IMR-90 (cell line): ENCODE measurements around the gene AKAP9. TPM values are rescaled to one million over a fixed set of nuclear protein-coding genes. Genes with fewer than 3 reads are reported as not detected.

Source experiments
- ATAC-seq: fragments of 200-7000 bp; cut with Tn5 transposase; 2 replicates; pipeline ENCODE4 v1.9.1; 2020; ENCODE audit warnings: low read depth, mild to moderate bottlenecking, moderate library complexity
- BruUV-seq: library from RNA; stranded (reverse); fragments of 400-500 nt; replicated peaks from 2 replicates; lab custom pipeline; 2021; lab: Mats Ljungman, UMichigan
- CTCF ChIA-PET: fragments of 300-600 bp; formaldehyde crosslinking; extraction: SDS; loops from one replicate; lab custom pipeline; 2021; ENCODE audit warnings: antibody characterized with exemption; lab: Yijun Ruan, JAX
- POLR2A ChIA-PET: fragments of 300-600 bp; sonication (Branson Sonifier 250); formaldehyde crosslinking; loops from one replicate; lab custom pipeline; 2022; ENCODE audit warnings: antibody characterized with exemption; ENCODE audit not compliant: unreplicated experiment; lab: Charles Lee
- DNase-seq: peaks from one replicate; pipeline ENCODE4 v3.0.0; 2013
- H2AFZ ChIP-seq: replicated peaks from 2 replicates; pipeline ENCODE3; 2013; ENCODE audit warnings: low read length, mild to moderate bottlenecking; ENCODE audit not compliant: poor library complexity
- H2AK5ac ChIP-seq: 2 replicates; pipeline ENCODE4 v1.6.1; 2013; ENCODE audit warnings: low read depth, low read length, inconsistent platforms
- H2AK9ac ChIP-seq: replicated peaks from 2 replicates; pipeline ENCODE3; 2013; ENCODE audit warnings: mild to moderate bottlenecking, low read depth, low read length, moderate library complexity; ENCODE audit not compliant: poor library complexity
- H2BK120ac ChIP-seq: 2 replicates; pipeline ENCODE4 v1.6.1; 2013; ENCODE audit warnings: low read depth, low read length, inconsistent platforms
- H2BK15ac ChIP-seq: 3 replicates; pipeline ENCODE4 v1.6.1; 2013; ENCODE audit warnings: low read depth, low read length, inconsistent platforms
- H2BK20ac ChIP-seq: 2 replicates; pipeline ENCODE4 v1.6.1; 2013; ENCODE audit warnings: low read depth, mild to moderate bottlenecking, inconsistent platforms, low read length, moderate library complexity
- H2BK5ac ChIP-seq: 2 replicates; pipeline ENCODE4 v1.6.1; 2013; ENCODE audit warnings: mild to moderate bottlenecking, low read depth, low read length, inconsistent platforms; ENCODE audit not compliant: poor library complexity, severe bottlenecking
- H3K14ac ChIP-seq: replicated peaks from 2 replicates; pipeline ENCODE4 v1.6.1; 2013; ENCODE audit warnings: low read depth, low read length, inconsistent platforms
- H3K18ac ChIP-seq: 2 replicates; pipeline ENCODE4 v1.6.1; 2013; ENCODE audit warnings: low read depth, low read length, control low read depth
- H3K23ac ChIP-seq: 2 replicates; pipeline ENCODE4 v1.6.1; 2013; ENCODE audit warnings: low read depth, low read length, inconsistent platforms
- H3K27ac ChIP-seq: 2 replicates; pipeline ENCODE4 v1.5.1; 2013; ENCODE audit warnings: mild to moderate bottlenecking, control low read depth, low read length; ENCODE audit not compliant: insufficient read depth
- H3K27me3 ChIP-seq: 2 replicates; pipeline ENCODE4 v1.6.1; 2013; ENCODE audit warnings: low read length; ENCODE audit not compliant: control insufficient read depth, insufficient read depth
- H3K36me3 ChIP-seq: 2 replicates; pipeline ENCODE4 v1.6.1; 2013; ENCODE audit warnings: low read length, mixed read lengths; ENCODE audit not compliant: control insufficient read depth, insufficient read depth
- H3K4ac ChIP-seq: 2 replicates; pipeline ENCODE4 v1.6.1; 2013; ENCODE audit warnings: low read depth, low read length, inconsistent platforms
- H3K4me1 ChIP-seq: 2 replicates; pipeline ENCODE4 v1.6.1; 2013; ENCODE audit warnings: low read length, mixed read lengths; ENCODE audit not compliant: control insufficient read depth, insufficient read depth
- H3K4me2 ChIP-seq: 2 replicates; pipeline ENCODE4 v1.6.1; 2013; ENCODE audit warnings: low read depth, mild to moderate bottlenecking, control low read depth, low read length, moderate library complexity
- H3K4me3 ChIP-seq: 2 replicates; pipeline ENCODE4 v1.5.1; 2013; ENCODE audit warnings: low read depth, mild to moderate bottlenecking, control low read depth, low read length, moderate library complexity; ENCODE audit not compliant: insufficient read depth
- H3K56ac ChIP-seq: 2 replicates; pipeline ENCODE4 v1.6.1; 2013; ENCODE audit warnings: low read length, inconsistent platforms; ENCODE audit not compliant: insufficient read depth; ENCODE audit errors: extremely low read depth
- H3K79me1 ChIP-seq, 2 experiments: 2 replicates each; pipeline ENCODE4 v1.6.1; 2013; ENCODE audit warnings: low read length in 2 of 2, inconsistent platforms in 1 of 2, low read depth in 1 of 2
- H3K9ac ChIP-seq: 2 replicates; pipeline ENCODE4 v1.6.1; 2013; ENCODE audit warnings: low read depth, low read length, control low read depth
- H3K9me1 ChIP-seq: 2 replicates; pipeline ENCODE4 v1.6.1; 2013; ENCODE audit warnings: low read length, inconsistent platforms; ENCODE audit not compliant: insufficient read depth
- H3K9me3 ChIP-seq: 2 replicates; pipeline ENCODE4 v1.6.1; 2013; ENCODE audit warnings: low read length; ENCODE audit not compliant: control insufficient read depth, insufficient read depth
- H4K20me1 ChIP-seq: 2 replicates; pipeline ENCODE4 v1.6.1; 2013; ENCODE audit warnings: low read length, inconsistent platforms; ENCODE audit not compliant: insufficient read depth
- H4K5ac ChIP-seq: 2 replicates; pipeline ENCODE4 v1.6.1; 2013; ENCODE audit warnings: mild to moderate bottlenecking, low read depth, low read length, control low read depth
- H4K8ac ChIP-seq, 2 experiments: 2 replicates each; pipeline ENCODE4 v1.6.1; 2013; ENCODE audit warnings: low read depth in 2 of 2, low read length in 2 of 2, control low read depth in 1 of 2, inconsistent platforms in 1 of 2
- H4K91ac ChIP-seq: 2 replicates; pipeline ENCODE4 v1.6.1; 2013; ENCODE audit warnings: low read depth, low read length, inconsistent platforms; ENCODE audit not compliant: insufficient read depth
- BHLHE40 ChIP-seq: fragments of 150-350 bp; IDR thresholded peaks from 2 replicates; pipeline ENCODE4 v1.6.1; 2016; ENCODE audit warnings: mild to moderate bottlenecking, low read depth, low read length
- CHD1 ChIP-seq: IDR thresholded peaks from 2 replicates; pipeline ENCODE4 v1.6.1; 2012; ENCODE audit warnings: low read depth, low read length, improper control_type of control experiment
- CTCF ChIP-seq: conservative IDR thresholded peaks from 2 replicates; pipeline ENCODE4 v1.5.1; 2012; ENCODE audit warnings: mild to moderate bottlenecking, low read depth, low read length, improper control_type of control experiment
- FOS ChIP-seq: fragments of 150-350 bp; IDR thresholded peaks from 2 replicates; pipeline ENCODE4 v1.6.1; 2016; ENCODE audit warnings: low read depth, low read length
- MAFK ChIP-seq: IDR thresholded peaks from 2 replicates; pipeline ENCODE4 v1.6.1; 2012; ENCODE audit warnings: low read depth, low read length, improper control_type of control experiment
- MAZ ChIP-seq: IDR thresholded peaks from 2 replicates; pipeline ENCODE4 v1.6.1; 2012; ENCODE audit warnings: low read depth, mild to moderate bottlenecking, low read length, improper control_type of control experiment, moderate library complexity, borderline replicate concordance
- MXI1 ChIP-seq: IDR thresholded peaks from 2 replicates; pipeline ENCODE4 v1.6.1; 2012; ENCODE audit warnings: low read depth, mild to moderate bottlenecking, low read length, moderate library complexity, borderline replicate concordance
- NFE2L2 ChIP-seq: fragments of 150-350 bp; IDR thresholded peaks from 2 replicates; pipeline ENCODE4 v1.6.1; 2016; ENCODE audit warnings: low read depth, mild to moderate bottlenecking, low read length
- RCOR1 ChIP-seq: IDR thresholded peaks from 2 replicates; pipeline ENCODE4 v1.6.1; 2012; ENCODE audit warnings: mild to moderate bottlenecking, low read length, improper control_type of control experiment; ENCODE audit not compliant: insufficient replicate concordance
- RFX5 ChIP-seq: IDR thresholded peaks from 2 replicates; pipeline ENCODE4 v1.8.0; 2012; ENCODE audit warnings: low read depth, mild to moderate bottlenecking, low read length, moderate library complexity
- WGBS, 2 experiments: methylation state at CpG; one replicate each; pipeline versions ENCODE4 v1.1.5 to v1.1.7; 2013; ENCODE audit warnings: missing lambda C conversion rate in 2 of 2; ENCODE audit not compliant: insufficient read length in 1 of 2; ENCODE audit errors: extremely low coverage in 2 of 2; 5-methylcytosine and 5-hydroxymethylcytosine counted together
- dilution Hi-C: fragments of 300-500 bp; cut with HindIII; formaldehyde crosslinking; loops from one replicate; pipeline ENCODE4 v1.14.3; 2018; ENCODE audit warnings: low sequenced_read_pairs; ENCODE audit not compliant: unreplicated experiment
- in situ Hi-C: fragments of 300-500 bp; cut with MboI; formaldehyde crosslinking; loops from 3 replicates; pipeline ENCODE4 v1.14.3; 2019; ENCODE audit warnings: low sequenced_read_pairs, inconsistent platforms, mixed read lengths
- intact Hi-C: fragments of 100-400 bp; cut with micrococcal nuclease; formaldehyde crosslinking; loops from 2 replicates; pipeline ENCODE4 v1.10.0; 2022
- polyA plus RNA-seq, 3 experiments: library from polyadenylated mRNA; depleted of rRNA; stranded (reverse); fragments of >200 nt; gene quantifications; 2 replicates each; pipeline ENCODE4 v1.2.3, GENCODE V29; 2012; ENCODE audit warnings: low replicate concordance in 1 of 3
- total RNA-seq: library from RNA; depleted of rRNA; stranded (reverse); fragments of >200 nt; gene quantifications from 2 replicates; pipeline ENCODE4 v1.2.3, GENCODE V29; 2012
- TF ChIP-seq, protein P1 (sequence below): fragments of 150-350 bp; IDR thresholded peaks from 2 replicates; pipeline ENCODE4 v1.6.1; 2016; ENCODE audit warnings: low read depth, mild to moderate bottlenecking, low read length, moderate library complexity, borderline replicate concordance
- TF ChIP-seq, protein P2 (sequence below): fragments of 150-350 bp; IDR thresholded peaks from 2 replicates; pipeline ENCODE4 v1.6.1; 2017; ENCODE audit warnings: mild to moderate bottlenecking, antibody characterized with exemption, low read length, low read depth

Gene AKAP9
- total and polyA plus RNA-seq, 2 of the 4 experiments (the other 2 are of a cell fraction) = 9.7 to 25.3 TPM

DNA sequence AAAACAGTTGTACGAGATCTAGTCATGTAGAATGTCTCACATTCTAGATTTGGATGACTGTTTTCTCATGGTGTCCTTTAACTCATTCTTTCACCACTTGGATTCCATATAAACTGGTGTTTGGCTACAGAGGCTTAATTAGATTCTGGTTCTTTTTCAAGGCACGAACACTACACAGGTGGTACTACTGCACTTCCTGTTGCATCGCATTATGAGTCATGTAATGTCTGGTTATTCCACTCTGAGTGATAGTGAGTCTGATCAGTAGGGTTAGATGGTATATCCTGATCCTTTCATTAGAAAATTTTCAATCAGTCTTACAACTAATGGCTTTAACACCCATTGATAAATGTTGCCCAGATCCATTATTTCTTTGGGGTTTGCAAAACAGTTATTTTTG, 11.2 kb upstream of the AKAP9 start:
- H4K8ac ChIP-seq = no peak overlapping the region
- no peak overlapping the region for H3K4me2 ChIP-seq
- no peak overlapping the region for H2AK5ac ChIP-seq
- 0 out of 2 replicates have a peak overlapping the region, but pooled peaks have one; percentile 14 for H2BK20ac ChIP-seq
- no peak overlapping the region for H2BK15ac ChIP-seq
- no peaks in the 10 kb centered on the region for H3K4me1 ChIP-seq
- no peak overlapping the region for H3K27ac ChIP-seq
- no peak overlapping the region for H3K4ac ChIP-seq
- no peak overlapping the region for H2BK120ac ChIP-seq
- H3K14ac ChIP-seq = no peak overlapping the region
- POLR2A ChIA-PET = no interaction called here
- TF ChIP-seq FOS (no peak), MAZ (no peak), MAFK (no peak), NFE2L2 (no peak), BHLHE40 (no peak), RFX5 (no peak), RCOR1 (no peak), CTCF (no peak), MXI1 (no peak), CHD1 (no peak)
- TF ChIP-seq, protein P1, sequence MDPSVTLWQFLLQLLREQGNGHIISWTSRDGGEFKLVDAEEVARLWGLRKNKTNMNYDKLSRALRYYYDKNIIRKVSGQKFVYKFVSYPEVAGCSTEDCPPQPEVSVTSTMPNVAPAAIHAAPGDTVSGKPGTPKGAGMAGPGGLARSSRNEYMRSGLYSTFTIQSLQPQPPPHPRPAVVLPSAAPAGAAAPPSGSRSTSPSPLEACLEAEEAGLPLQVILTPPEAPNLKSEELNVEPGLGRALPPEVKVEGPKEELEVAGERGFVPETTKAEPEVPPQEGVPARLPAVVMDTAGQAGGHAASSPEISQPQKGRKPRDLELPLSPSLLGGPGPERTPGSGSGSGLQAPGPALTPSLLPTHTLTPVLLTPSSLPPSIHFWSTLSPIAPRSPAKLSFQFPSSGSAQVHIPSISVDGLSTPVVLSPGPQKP = no peak
- TF ChIP-seq, protein P2, sequence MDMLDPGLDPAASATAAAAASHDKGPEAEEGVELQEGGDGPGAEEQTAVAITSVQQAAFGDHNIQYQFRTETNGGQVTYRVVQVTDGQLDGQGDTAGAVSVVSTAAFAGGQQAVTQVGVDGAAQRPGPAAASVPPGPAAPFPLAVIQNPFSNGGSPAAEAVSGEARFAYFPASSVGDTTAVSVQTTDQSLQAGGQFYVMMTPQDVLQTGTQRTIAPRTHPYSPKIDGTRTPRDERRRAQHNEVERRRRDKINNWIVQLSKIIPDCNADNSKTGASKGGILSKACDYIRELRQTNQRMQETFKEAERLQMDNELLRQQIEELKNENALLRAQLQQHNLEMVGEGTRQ = no peak
- no peak overlapping the region for H3K23ac ChIP-seq
- H3K9me3 ChIP-seq = no peaks in the 10 kb centered on the region
- DNase-seq (no peak), ATAC-seq (no peak)
- H3K9me1 ChIP-seq = no peaks in the 10 kb centered on the region
- intact Hi-C loops = no loop called here
- H3K9ac ChIP-seq = no peak overlapping the region
- CTCF ChIA-PET = no interaction called here
- no peak overlapping the region for H2AK9ac ChIP-seq
- no peak overlapping the region for H3K56ac ChIP-seq
- dilution Hi-C loops = no loop called here
- peaks cover 4% of the 10 kb centered on the region; the same call in 1 of the 2 replicates for H3K27me3 ChIP-seq
- no peak overlapping the region for H4K91ac ChIP-seq
- H4K5ac ChIP-seq = no peak overlapping the region
- H3K18ac ChIP-seq = no peak overlapping the region
- no peaks in the 10 kb centered on the region for H3K79me1 ChIP-seq
- no peak overlapping the region for H3K4me3 ChIP-seq
- H2AFZ ChIP-seq = no peak overlapping the region
- no CpG with 5 or more reads among the region's 3 CpGs for WGBS, 2 experiments
- no peaks in the 10 kb centered on the region for H3K36me3 ChIP-seq
- H4K20me1 ChIP-seq = no peaks in the 10 kb centered on the region
- in situ Hi-C loops = no loop called here
- BruUV-seq = no TSS peak
- H2BK5ac ChIP-seq = no peak overlapping the region
